Upper lobe of left lung (tissue), 4 donors: ENCODE results near the gene SYTL5.

ENCODE experiments used
- POLR2A ChIP-seq, 4 donors: fragments of 450-650 bp; IDR thresholded peaks; one replicate each; pipeline ENCODE4 v1.5.1; 2016 to 2017; ENCODE audit warnings: antibody characterized with exemption in 4 of 4, mild to moderate bottlenecking in 2 of 4
- POLR2AphosphoS5 ChIP-seq, 2 donors: sonication (generic); formaldehyde crosslinking; IDR thresholded peaks; one replicate each; pipeline ENCODE4 v1.5.1; 2017; ENCODE audit warnings: antibody characterized with exemption in 2 of 2
- TF ChIP-seq, protein P1 (sequence below), 6 experiments: fragments of 450-650 bp in 4 of 6; fragments of 200-600 bp in 2 of 6; sonication (generic) in 2 of 6; IDR thresholded peaks; one replicate each; pipeline ENCODE4 v1.5.1; 2016 to 2019; ENCODE audit warnings: antibody characterized with exemption in 6 of 6

- TF ChIP-seq POLR2AphosphoS5 (IDR thresholded peaks at IDR 0.05) (no peak), POLR2A (IDR thresholded peaks at IDR 0.05) (no peak)
- TF ChIP-seq, protein P1, sequence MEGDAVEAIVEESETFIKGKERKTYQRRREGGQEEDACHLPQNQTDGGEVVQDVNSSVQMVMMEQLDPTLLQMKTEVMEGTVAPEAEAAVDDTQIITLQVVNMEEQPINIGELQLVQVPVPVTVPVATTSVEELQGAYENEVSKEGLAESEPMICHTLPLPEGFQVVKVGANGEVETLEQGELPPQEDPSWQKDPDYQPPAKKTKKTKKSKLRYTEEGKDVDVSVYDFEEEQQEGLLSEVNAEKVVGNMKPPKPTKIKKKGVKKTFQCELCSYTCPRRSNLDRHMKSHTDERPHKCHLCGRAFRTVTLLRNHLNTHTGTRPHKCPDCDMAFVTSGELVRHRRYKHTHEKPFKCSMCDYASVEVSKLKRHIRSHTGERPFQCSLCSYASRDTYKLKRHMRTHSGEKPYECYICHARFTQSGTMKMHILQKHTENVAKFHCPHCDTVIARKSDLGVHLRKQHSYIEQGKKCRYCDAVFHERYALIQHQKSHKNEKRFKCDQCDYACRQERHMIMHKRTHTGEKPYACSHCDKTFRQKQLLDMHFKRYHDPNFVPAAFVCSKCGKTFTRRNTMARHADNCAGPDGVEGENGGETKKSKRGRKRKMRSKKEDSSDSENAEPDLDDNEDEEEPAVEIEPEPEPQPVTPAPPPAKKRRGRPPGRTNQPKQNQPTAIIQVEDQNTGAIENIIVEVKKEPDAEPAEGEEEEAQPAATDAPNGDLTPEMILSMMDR (IDR thresholded peaks at IDR 0.05) = no peak
Observed at GRCh38 chrX:38095971-38096529, 89.7 kb downstream of the SYTL5 start.
